HG03342 (cell line): ENCODE results near the gene RAB36.

Experiments
- ATAC-seq: cut with Tn5 transposase; IDR thresholded peaks from one replicate; pipeline ENCODE4 v1.9.1; 2021; ENCODE audit warnings: mild to moderate bottlenecking, moderate library complexity; ENCODE audit not compliant: unreplicated experiment

The RAB36 gene

DNA sequence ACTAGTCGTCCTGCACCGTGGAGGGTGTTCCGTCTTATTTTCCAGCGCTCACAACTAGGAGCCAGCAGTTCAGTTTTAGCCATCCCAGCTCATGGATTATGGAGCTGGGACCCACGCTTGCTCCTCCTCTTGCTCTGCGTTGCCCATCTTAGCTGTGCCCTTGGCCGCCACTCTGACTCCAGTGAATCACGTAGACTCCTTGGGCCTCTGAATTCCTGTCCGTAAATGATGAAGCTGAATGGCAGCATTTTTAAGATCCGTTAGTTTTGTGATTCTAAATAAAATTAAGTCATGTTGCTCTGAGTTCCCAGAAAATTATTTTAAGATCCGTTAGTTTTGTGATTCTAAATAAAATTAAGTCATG is 58.8 kb downstream of the RAB36 start:
- no peak for ATAC-seq

DNA sequence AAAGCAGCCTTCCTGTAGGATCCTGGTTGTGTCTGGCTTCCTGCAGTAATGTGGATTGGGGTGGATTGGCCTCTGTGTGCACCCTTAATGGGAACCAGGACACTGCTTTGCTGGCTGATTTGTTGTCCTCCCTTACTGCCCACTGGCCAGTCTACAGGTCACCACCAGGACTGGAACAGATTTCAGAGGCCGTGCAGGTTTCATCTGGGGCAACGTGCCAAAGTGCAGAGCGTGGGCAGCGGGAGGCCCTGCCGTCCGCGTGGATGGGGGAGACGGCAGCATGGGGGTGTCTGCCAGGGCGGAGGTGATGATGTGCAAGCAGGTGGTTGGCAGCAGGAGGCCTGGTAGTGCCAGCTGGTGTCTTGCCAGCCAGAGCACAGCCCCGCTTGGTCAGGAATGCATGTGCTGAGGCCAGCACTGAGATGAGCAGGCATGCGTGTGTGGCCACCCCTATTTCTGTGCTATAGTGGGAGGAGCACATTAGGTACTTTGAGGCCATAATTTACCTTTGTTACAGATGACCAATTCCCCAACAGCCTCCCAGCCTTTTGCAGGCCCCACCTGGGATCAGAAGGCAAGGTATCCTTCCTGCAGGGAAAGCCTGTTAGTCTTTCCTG is 59.4 kb downstream of the RAB36 start:
- no peak for ATAC-seq

DNA sequence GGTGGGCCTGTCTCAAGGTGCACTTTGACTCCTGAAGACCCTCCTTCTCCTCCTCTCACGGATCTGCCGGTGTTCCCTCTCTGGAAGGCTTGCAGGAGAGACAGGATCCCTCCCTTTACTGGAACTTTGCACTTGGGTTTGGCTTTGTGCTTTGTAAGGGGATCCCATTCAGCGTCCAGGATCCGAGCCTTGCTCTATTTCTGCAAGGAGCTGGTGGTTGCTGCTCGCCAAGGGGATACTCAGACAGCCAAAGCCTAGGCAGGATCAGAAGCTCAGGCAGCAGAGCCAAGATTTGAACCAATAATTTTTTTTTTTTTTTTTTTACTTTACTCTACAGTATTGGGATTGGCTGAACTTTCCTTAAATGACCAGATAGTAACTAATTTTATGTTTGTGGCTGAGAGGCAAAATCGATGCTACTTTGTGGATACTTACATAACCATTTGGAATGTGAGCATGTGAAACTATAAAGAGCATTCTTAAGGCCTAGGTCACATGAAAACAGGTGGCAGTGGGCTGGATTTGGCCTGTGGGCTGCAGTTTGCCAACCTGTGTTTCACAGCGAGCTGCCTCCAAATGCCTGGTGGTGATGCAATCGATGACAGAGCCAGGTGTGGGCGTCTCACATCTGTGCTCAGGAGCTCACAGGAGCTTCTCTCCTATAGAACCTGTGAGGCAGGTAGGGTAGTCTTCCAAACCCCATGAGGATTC is 60.2 kb downstream of the RAB36 start:
- ATAC-seq, result no peak

DNA sequence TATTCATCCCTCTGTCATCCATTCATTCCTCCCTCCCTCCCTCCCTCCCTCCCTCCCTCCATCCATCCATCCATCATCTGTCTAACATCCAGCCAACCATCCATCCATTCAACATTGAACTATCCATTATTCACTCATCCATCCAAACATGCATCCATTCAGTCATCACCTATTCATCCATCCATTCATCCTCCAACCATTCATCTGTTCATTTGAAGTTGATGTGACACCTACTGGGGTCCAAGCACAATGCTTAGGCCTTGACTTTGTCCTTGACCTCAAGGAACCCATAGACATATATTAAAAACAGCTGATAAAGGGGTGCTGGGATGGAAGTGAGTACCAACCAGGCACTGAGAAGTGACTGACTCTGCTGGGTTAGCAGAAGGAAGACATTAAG is 61.6 kb downstream of the RAB36 start:
- ATAC-seq, result no peak

DNA sequence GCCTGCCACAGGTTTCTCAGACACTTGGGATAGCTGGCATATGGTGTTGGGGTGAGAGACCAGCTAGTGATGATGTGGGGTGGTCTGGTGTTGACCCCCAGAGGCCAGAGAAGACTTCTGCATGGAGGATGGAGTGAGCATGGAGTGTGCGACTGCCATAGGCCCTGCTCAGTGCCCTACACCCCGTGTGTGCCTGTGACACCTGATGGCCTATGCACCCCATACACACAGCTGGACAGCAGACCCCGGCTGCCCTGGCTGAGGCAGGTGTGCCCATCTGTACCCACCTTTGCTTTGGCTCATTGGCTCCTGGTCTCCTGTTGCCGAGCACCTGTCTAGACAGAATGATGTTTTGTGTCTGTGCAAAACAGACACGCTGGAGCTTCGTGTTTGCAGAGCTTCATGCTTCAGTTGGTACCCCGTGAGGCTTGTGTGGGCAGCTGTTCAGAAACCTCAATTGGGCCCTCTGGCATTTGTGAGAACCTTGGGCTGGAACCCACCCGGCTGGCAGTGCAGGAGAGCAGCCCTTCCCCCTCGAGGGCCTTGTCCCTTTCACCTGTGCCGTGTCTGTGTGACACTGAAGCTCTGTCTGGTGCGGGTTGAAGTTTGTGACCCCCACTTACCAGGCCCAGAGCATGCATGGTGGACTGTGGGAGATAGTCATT is 62.6 kb downstream of the RAB36 start:
- ATAC-seq, result no peak

DNA sequence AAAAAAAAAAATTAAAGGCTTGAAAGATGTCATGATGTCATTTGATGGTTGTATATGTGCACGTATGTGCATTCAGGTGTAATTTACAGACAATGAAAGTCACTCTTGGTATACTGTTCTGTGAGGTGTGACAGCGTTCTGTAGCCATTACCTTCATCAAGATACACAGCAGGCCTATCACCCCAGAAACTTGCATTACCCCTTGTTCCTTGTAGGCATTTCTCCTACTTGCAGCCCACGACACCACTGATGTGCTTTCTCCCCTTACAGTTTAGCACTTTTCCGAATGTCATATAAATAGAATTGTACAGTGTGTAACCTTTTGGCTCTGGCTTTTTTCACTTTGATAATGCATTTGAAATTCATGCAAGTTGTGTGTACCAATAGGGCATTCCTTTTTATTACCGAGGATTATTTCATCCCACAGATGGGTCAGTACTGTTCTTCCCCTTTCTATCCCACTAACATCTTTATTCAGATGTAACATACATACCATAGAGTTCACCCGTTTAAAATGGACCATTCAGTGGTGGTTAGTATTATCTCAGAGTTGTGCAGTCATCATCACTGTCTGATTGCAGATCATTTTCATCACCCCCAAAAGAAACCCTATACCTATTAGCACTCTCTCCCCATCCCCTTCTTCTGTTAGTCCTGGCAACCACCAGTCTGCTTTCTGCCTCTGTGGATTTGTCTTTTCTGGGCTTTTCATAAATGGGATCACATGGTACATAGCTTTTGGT is 65.3 kb downstream of the RAB36 start:
- no peak for ATAC-seq

DNA sequence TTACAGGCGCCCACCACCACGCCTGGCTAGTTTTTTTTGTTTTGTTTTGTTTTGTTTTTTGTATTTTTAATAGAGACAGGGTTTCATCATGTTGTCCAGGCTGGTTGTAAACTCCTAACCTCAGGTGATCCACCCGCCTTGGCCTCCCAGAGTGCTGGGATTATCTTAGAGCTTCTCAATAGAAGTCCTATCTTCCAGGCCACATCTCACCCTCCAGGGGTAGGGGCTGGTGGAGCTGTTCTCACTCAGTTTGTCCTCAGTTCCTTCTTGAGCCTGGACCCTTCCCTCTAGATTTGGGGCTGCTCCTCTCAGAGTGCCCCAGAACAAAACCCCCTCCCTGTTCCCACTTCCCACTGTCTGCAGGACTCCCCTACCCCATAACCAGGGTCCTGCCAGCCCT is 66.3 kb downstream of the RAB36 start:
- ATAC-seq, result no peak

DNA sequence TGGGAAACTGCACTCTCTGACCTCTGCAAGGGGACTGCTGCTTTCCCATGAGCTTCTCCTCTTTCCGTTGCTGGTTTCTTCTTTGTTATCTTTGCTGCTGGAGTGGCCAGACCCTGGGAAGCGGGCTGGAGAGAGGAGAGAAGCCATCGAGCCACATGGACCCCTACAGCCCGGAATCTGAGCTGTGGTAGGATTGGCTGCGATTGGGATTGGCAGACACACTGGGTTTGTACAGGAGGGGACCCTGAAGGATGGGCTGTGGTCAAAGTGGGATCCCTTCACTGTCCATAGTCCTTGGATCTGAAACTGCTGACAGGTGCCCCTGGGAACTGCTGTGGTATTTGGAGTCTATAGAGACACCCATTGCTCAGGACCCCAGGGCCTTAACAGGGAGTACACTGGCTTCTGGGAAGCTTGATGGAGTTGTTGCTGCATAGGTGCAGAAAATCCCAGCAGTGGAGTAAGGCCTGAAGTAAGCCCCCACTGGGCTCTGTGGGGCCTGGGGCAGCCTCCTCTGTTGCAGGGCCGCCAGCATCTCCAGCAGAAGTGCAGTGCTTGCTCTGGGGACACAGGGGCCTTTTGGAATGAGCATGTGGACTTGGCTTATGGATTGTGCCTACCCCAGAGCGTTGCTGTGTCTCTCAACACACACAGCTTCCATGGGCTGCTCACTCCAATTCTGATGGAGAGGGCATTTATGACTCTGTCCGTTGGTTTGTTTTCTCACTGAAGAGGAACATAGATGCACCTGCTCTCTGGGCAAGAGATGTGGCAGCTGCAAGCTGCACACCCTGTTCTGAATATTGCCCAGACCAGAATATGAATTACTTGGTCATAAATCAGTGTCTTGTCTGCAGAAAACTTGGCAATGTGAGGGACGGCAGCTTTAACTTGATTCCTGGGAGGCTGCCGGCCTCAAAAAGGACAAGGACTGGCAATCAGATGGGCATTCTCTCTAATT is 67.1 kb downstream of the RAB36 start:
- no peak for ATAC-seq

DNA sequence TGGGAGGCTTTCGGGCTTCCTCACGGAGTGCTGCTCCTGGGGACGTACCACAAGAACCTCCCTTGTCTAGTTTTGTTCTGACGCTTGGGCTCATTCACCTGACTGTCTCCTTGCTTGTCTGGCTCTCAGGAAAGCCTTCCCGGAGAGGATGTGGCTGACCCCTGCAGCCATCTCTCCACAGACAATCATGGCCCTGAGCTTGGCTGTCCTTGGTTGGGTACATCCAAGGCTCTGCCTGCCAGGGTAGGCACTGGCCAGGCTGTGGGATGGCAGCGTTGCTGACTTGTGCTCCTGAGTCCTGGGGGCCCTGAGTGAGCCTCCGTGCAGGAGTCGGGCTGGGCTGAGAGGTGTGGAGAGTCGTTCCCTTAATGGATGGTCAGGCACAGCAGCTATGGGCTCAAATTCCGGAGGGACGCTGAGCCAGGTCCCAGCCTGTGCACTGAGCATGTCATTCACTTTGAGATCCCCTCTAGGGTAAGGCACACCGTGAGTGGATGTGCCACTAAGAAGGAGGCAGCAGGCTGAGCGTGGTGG is 67.8 kb downstream of the RAB36 start:
- no peak for ATAC-seq

DNA sequence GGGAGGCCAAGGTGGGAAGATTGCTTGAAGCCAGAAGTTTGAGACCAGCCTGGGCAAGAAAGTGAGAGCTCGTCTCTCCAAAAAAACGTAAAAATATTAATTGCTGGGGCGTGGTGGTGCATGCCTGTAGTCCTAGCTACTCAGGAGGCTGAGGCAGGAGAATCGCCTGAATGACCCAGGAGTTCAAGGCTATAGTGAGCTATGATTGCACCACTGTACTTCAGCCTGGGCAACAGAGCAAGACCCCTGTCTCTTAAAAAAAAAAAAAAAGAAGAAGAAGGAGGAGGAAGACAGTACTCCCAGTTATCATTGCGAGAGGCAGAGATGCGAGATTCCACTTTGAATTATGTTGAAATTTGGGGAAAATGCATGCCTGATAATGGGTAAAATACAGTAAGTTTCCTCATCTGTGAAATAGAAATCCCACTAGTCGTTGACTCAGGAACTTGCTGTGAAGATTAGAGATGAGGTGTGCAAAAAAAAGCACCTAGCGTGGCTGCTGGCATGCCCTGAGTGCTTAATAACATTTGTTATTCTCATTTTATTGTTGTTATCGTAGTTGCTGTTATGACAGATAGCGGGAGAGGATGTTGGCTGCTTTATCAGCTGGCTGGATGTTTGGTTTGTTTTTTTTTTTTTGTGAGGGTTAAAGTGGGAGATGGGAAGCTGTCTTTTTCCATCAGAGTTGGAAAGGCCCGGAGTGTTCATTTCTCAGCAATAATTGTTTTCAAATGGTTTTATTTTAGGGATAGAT is 68.5 kb downstream of the RAB36 start:
- no peak for ATAC-seq
